GM18498 (cell line): ENCODE measurements around the gene PRDM16.

Experiments
- ATAC-seq: cut with Tn5 transposase; IDR thresholded peaks from one replicate; pipeline ENCODE4 v1.9.1; 2021; ENCODE audit warnings: mild to moderate bottlenecking, moderate library complexity; ENCODE audit not compliant: unreplicated experiment

The PRDM16 gene

DNA sequence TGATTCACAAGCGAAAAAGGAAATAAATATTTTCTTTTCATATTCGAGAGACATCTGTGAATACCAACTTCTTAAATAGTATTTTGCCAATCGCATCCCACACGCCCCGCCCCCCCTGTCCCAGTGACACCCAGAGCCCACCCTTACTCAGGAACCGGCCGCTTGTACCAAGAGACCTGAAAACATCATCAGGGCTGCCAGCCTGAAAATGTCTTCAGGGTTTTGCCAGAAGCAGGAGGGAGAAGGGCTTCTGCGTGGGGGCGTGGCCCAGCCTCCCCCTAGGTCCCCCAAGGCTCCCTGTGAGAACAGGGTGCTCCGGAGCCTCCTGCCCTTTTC lies 126.4 kb downstream of the PRDM16 start:
- no peak for ATAC-seq

DNA sequence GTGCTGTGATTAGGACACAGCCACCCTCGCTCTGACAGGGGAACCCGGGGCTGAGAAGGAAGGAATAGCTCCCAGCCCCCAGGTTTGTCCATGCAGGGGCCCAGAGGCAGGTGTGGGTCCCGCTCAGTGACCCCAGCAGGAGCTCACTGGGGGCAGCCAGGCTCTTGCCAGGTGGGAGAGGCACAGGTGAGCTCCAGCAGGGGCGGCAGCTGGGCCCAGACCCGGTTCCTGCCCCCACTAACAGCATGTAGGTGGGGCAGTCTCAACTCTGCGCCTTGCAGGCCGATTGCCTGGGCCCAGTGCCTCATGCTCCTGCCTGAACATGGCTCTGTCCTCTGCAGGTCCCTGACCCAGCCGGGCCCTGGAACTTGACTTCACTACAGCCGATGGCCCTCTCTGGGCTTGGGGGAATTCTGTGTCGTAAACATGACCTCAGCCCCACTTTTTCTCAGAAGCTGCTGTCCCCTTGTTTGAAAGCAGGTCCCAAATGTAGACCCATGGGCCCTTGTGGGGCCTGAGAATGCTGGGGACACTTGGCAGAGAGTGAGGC lies 127.0 kb downstream of the PRDM16 start:
- no peak for ATAC-seq

DNA sequence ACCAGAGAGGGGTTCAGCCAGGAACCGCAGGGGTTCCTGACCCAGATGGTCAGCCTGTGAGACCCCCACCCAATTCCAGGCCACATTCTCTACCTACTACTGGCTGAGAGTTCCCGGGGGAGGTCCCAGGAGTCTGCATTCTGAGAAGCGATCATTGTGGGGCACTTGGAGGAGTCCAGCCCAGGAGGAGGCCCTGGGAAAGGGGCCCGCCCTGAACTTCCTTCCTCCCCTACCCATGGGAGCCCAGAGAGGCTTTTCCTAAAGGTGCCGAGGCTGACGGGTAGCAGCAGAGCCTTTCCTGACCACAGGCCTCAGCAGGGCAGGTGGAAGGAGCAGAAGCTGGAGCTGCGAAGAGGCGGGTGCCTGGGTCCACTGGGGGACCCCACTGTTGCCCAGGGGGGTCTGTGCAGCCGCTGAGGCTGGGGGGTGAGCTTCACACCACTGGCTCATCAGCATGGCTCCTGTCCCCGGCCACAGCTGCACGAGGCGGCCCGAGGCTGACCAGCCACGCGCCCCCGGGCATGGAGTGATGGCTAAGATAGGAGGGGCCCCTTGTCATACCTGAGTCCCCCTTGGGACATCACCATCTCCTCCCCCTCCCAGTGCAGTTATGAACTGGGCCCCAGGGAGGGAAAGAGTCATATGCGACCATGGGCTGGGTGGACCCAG lies 127.7 kb downstream of the PRDM16 start:
- no peak for ATAC-seq

- ATAC-seq: no peak
These were observed 128.8 kb downstream of the PRDM16 start for GRCh38 chr1:3197781-3198316.

DNA sequence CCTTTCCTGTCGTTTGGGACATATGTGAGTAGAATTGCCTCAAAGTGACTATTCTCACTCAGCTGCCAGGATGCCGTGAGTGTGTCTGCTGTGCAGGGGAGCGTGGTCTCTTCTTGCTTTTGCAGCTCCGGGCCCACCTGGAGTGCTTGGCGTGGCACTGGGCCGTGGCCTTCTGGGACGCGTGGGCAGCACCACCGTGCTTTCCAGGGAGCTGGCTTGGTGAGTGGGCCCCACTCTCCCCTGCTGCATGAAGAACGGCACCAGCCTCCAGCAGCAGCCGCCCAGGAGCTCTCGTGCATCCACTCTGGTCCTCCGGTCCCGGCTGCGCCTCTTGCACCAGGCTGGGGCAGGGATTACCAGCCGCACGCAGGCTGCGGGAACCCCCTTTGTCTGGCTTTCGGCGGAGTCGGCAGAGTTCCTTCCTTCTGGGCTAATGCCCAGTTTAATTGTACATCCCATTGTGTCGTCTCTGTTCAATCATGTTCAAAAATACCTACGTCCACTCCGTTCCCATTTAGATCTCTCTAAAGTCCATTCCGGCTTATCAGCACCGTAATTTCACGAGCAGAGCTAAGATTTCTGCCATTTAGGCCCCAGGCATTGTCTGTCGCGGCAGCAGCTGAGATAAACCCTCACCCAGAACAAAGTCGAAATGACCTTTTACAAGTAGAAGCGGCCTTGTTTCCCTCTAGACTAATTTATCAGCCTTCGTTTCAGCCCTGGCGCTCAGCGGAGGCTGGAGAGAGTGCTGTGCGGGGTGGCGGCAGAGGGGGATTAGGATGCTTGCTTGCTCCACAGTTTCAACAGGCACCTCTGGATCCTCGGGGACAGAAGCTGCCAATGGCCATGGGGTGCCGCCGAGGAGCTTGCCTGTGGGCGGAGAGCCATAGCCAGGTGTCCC lies 129.6 kb downstream of the PRDM16 start:
- no peak for ATAC-seq

DNA sequence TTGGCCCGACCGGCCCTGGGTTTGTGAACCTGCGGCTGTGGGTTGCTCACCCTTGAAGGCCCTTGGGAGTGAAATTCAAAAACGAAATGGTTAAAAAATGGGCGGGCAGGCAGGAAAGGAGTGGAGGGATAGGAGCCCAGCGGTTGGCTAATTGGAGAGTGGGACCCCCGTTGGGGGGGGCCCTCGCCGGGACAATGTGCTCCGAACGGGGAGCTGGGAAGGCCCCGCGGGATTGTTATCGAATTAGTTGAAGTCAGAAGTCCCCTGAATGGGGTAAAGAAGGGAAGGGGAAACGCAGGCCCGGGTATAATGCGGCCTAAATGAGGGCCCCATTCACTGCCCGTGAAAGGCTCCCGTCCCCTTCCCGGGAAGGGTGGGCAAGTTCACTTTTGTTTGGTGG lies 135.7 kb downstream of the PRDM16 start:
- ATAC-seq: no peak

DNA sequence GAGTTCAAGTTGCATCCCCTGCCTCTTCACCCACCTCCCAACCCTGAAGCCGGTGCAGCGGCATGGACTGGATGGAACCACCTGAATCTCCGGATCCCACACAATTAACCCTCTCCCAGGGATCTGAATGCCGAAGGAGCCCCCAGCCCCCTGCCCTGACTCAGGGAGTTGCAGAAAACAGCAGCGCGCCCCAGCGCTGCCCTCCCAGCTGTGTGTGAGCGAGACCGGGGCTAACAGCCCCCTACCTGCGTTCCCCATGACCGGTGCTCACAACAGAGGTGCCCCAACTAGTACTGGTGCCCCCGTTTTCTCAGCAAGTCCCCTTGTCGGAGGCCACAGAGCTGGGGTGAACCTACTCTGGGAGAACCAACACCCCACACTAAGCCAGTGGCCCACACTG lies 136.8 kb downstream of the PRDM16 start:
- ATAC-seq: no peak

- ATAC-seq: no peak
These were observed 137.7 kb downstream of the PRDM16 start for GRCh38 chr1:3206696-3207095.

DNA sequence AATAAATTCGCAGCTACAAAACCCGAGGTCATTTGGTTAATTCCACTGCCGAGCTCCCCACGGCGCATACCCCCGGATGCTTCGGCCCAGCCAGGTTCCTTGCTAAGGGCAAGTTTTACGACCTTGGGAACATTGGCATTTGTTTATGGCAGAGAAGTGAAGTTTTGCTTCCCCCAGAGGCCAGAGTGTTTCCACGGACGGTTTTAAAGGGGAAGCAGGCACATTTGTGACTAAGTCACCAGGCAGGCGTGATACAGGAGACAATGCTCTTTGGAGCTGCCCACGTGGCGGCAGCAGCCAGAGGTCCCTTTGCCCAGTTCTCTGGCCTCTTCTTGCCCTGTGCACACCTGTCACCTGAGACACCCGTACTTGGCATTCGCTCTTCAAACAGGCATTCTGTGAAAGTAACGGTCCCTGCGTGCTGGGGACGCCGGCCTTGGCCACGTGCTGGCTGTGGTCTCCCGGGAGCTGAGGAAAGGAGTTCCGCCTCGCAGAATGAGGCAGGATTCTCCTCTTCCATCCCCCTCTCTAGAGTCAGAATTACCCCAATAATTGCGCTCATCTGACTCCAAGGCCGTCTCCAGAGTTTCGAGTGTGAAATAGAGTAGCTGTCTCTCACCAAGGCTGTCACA lies 138.3 kb downstream of the PRDM16 start:
- ATAC-seq: no peak

DNA sequence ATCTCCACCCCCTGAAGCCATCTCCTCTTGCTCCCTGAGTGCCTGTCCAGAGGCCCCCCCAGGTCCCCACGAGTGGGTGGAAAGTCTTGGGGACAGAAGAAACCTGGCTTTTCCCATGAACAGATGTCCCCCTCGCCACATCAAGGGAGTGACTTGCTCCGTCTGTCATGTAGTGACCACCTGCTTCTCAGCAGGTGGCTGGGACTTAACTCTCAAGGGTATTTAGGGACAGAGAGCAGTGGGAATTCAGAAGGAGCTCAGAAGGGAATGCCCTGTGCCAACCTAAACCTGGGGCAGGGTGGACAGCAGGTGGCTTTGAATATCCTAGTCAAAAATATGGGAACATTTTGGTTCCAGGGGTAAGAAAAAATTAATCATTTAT lies 139.8 kb downstream of the PRDM16 start:
- no peak for ATAC-seq

- ATAC-seq: no peak
These were observed 140.2 kb downstream of the PRDM16 start for GRCh38 chr1:3209201-3209600.

DNA sequence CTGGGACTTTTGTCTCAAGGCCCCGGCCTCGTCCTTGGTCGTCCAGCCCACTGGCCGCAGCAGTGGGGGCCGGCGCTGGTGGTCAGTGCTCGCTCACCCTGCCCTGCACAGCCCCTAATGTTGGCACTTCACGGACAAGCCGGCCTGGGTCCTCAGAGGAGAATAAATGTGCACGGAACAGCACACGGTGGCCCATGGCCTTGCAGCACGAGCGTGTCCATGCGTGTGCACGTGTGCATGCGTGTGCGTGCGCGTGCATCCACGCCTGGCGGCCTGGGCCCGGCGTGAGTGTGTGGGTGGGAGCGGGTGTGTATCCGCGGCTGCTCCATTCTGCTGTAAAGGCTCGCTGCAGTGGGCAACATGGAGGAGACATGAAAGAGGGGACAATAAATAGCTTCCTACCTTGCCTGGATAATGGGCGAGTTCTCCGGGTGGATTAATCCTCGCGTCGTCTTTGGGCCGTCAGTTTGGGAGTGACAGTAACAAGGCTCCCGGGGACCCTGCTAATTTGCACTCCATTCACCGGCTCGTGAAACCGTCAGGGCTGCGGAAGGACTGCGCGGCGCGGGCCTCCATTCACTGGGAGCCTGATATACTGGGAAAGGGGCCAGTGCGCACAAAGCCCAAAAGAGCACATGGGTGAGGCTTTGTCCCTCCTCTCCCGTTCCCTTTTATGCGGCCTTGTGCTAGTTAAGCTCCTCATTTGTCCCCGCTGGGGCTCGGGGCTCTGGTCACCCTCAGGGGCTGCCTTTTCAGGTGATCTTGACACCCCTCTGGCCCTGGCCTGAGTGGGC lies 142.8 kb downstream of the PRDM16 start:
- no peak for ATAC-seq

DNA sequence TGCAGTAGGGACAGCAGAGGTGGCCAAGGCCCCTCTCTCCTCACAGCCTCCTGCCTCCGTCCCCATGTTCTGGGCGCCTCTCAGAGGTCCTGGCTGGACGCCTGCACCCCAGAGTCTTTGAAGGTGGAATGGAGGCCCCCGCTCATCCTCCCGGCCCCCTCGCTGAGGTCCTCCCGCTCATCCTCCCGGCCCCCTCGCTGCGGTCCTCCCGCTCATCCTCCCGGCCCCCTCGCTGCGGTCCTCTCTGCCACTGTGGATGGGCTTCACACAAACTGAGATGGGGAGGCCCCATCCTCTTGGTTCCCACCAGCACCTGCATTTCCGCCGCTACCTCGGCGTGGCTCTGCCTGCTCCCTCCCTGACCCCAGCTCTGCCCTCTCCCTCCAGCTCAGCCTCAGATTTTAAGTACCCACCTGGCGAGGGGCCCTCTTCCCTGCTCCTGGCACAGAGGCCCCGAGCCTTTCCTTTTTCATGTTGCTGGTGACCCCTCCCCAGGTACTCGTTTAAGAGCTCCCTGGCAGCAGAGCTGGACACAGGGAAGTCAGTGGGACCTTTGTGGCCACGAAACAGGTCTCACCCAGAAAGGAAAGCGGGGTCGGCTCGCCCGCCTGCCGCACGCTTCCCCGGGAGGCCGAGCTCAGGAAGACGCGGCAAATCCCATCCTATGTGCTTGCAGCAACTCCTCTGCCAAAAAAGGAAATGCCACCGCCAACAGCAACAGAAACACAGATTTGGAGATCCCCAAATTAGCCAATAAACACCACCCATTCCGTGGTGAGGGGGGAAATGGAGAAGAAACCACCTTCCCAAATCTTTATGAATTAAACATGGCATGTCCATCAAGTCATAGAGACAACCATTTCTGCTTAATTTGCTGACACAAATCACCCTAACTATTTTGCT lies 143.7 kb downstream of the PRDM16 start:
- no peak for ATAC-seq

DNA sequence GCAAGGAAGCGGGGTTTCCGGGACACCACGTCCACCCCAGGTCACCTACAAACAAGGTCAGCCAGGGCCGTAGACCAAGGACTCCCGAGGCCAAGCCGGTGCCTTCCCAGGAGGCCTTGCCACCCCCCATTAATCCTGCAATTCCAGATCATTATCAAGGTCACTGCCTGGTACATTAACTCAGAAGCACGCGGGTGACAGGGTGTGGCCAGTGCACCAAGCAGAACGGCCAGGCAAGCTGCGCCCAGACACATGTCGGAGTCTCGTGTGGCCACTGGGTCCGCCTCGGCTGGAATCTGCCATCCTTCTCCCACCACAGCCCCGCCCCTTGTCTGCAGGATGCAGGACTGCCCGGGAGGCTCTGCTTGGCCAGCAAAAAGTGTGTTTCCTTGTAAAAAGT lies 144.7 kb downstream of the PRDM16 start:
- no peak for ATAC-seq

- no peak for ATAC-seq
These were observed 146.4 kb downstream of the PRDM16 start for GRCh38 chr1:3215198-3216014.

DNA sequence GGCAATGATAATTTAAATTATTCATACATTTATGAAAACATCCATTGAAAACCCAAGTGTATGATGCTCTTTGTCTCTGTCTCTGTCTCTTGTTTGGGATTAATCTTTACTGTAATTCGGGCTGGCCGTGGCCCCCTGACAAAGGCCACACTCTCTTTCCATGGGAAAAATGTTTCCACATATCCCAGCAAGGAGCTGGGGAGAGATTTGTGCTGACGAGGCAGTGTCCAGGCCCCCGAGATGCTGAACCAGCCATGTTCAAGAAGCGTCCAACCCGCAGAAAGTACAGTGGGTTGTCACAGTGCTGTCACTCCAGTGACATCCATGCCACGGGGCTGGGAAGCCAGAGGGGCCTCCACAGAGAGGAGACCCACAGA lies 147.0 kb downstream of the PRDM16 start:
- no peak for ATAC-seq

DNA sequence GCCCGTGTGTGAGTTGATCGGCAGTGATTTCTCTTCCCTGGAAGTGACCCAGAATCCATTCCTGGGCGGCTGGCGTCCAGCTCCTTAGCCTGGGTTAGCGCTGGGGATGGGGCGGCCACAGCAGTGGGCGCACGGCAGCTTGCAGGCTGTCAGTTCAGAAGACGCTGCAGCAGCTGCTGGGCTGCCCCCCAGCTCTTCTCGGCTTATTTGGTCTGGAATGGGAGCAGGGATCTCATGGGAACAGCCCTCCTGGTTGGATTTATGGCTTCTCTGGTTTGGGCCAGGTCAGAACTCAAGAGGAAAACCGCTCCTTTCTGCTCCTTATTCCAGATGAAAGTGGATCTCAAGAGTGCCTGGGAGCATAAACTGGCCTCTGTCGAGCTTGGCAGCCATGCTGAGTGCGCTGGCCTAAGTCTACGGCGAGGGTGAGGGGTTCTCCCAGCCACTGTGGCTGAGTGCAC lies 148.2 kb downstream of the PRDM16 start:
- ATAC-seq: no peak

GRCh38 chr1:3217979-3218679 lies 149.1 kb downstream of the PRDM16 start:
- ATAC-seq: no peak
